HL-60 (cell line): ENCODE measurements around the gene HOXB1.

Experiments used
- GABPA ChIP-seq: IDR thresholded peaks from 2 replicates; pipeline ENCODE4 v1.6.1; 2012; ENCODE audit warnings: low read depth
- TF ChIP-seq, protein P1 (sequence below): IDR thresholded peaks from one replicate; pipeline ENCODE4 v1.5.1; 2011; ENCODE audit warnings: low read length, control low read depth, inconsistent platforms; ENCODE audit not compliant: insufficient read depth
- TF ChIP-seq, protein P2 (sequence below): IDR thresholded peaks from 2 replicates; pipeline ENCODE4 v1.6.1; 2012; ENCODE audit warnings: low read depth; ENCODE audit not compliant: insufficient replicate concordance

DNA sequence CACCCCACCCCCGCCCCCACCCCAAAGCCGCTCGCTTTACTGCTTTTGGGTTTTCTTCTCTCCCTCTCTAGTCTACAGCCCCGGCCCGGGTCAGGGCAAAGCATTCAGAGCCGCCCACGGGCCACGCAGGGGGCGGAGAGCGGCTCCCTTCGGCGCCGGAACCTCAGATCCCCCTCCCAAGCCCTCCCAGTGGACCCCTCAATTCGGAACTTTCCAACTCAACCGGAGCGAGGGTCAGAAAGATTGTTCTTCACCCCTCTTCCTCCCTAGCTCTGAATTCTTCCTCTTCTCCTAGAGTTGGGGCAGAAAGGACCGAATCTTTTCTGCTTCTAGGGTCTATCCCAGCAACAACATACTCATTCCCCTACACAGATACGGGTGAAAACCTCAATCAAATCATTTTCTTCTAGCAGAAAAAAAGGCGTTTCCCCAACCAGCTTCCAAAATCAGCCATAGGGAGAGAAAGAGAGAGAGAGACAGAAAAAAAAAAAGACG is 13.1 kb upstream of the HOXB1 start:
- TF ChIP-seq, protein P1, sequence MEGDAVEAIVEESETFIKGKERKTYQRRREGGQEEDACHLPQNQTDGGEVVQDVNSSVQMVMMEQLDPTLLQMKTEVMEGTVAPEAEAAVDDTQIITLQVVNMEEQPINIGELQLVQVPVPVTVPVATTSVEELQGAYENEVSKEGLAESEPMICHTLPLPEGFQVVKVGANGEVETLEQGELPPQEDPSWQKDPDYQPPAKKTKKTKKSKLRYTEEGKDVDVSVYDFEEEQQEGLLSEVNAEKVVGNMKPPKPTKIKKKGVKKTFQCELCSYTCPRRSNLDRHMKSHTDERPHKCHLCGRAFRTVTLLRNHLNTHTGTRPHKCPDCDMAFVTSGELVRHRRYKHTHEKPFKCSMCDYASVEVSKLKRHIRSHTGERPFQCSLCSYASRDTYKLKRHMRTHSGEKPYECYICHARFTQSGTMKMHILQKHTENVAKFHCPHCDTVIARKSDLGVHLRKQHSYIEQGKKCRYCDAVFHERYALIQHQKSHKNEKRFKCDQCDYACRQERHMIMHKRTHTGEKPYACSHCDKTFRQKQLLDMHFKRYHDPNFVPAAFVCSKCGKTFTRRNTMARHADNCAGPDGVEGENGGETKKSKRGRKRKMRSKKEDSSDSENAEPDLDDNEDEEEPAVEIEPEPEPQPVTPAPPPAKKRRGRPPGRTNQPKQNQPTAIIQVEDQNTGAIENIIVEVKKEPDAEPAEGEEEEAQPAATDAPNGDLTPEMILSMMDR: no peak
- TF ChIP-seq, protein P2, sequence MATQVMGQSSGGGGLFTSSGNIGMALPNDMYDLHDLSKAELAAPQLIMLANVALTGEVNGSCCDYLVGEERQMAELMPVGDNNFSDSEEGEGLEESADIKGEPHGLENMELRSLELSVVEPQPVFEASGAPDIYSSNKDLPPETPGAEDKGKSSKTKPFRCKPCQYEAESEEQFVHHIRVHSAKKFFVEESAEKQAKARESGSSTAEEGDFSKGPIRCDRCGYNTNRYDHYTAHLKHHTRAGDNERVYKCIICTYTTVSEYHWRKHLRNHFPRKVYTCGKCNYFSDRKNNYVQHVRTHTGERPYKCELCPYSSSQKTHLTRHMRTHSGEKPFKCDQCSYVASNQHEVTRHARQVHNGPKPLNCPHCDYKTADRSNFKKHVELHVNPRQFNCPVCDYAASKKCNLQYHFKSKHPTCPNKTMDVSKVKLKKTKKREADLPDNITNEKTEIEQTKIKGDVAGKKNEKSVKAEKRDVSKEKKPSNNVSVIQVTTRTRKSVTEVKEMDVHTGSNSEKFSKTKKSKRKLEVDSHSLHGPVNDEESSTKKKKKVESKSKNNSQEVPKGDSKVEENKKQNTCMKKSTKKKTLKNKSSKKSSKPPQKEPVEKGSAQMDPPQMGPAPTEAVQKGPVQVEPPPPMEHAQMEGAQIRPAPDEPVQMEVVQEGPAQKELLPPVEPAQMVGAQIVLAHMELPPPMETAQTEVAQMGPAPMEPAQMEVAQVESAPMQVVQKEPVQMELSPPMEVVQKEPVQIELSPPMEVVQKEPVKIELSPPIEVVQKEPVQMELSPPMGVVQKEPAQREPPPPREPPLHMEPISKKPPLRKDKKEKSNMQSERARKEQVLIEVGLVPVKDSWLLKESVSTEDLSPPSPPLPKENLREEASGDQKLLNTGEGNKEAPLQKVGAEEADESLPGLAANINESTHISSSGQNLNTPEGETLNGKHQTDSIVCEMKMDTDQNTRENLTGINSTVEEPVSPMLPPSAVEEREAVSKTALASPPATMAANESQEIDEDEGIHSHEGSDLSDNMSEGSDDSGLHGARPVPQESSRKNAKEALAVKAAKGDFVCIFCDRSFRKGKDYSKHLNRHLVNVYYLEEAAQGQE: no peak
- TF ChIP-seq GABPA: no peak
